Skeletal muscle tissue (tissue), 4 donors: ENCODE data around the gene KIZ. TPM values are rescaled to one million over a fixed set of nuclear protein-coding genes. Genes with fewer than 3 reads are reported as not detected.
A peak's percentile ranks its signal among the peaks of the same experiment; 100 is the strongest.

Source experiments
- H3K27ac ChIP-seq: one replicate; pipeline ENCODE4 v1.7.0; 2013; ENCODE audit warnings: mild to moderate bottlenecking, low read depth, low read length, inconsistent platforms
- H3K27me3 ChIP-seq, 3 donors: one replicate each; pipeline ENCODE4 v1.7.0; 2013; ENCODE audit warnings: low read length in 3 of 3; ENCODE audit not compliant: control insufficient read depth in 3 of 3, insufficient read depth in 3 of 3
- H3K36me3 ChIP-seq, 3 donors: one replicate each; pipeline ENCODE4 v1.7.0; 2013; ENCODE audit warnings: low read length in 3 of 3; ENCODE audit not compliant: control insufficient read depth in 3 of 3, insufficient read depth in 3 of 3
- H3K4me1 ChIP-seq, 3 donors: one replicate each; pipeline ENCODE4 v1.7.0; 2013; ENCODE audit warnings: low read length in 3 of 3, mild to moderate bottlenecking in 3 of 3; ENCODE audit not compliant: control insufficient read depth in 3 of 3, insufficient read depth in 3 of 3
- H3K4me3 ChIP-seq, 3 donors: one replicate each; pipeline ENCODE4 v1.7.0; 2013; ENCODE audit warnings: low read length in 3 of 3
- H3K9ac ChIP-seq, 3 donors: one replicate each; pipeline ENCODE4 v1.7.0; 2013; ENCODE audit warnings: low read length in 3 of 3, mild to moderate bottlenecking in 3 of 3, moderate library complexity in 2 of 3, low read depth in 1 of 3
- H3K9me3 ChIP-seq, 3 donors: one replicate each; pipeline ENCODE4 v1.7.0; 2013; ENCODE audit warnings: low read length in 3 of 3; ENCODE audit not compliant: control insufficient read depth in 3 of 3
- total RNA-seq: library from RNA; depleted of rRNA; stranded (reverse); fragments of >200 nt; gene quantifications from one replicate; pipeline ENCODE4 v1.2.3, GENCODE V29; 2014
- donor health status: Osteomylitis.

KIZ gene
- total RNA-seq, 1 donor from 2014 or later = 8.9 TPM

DNA sequence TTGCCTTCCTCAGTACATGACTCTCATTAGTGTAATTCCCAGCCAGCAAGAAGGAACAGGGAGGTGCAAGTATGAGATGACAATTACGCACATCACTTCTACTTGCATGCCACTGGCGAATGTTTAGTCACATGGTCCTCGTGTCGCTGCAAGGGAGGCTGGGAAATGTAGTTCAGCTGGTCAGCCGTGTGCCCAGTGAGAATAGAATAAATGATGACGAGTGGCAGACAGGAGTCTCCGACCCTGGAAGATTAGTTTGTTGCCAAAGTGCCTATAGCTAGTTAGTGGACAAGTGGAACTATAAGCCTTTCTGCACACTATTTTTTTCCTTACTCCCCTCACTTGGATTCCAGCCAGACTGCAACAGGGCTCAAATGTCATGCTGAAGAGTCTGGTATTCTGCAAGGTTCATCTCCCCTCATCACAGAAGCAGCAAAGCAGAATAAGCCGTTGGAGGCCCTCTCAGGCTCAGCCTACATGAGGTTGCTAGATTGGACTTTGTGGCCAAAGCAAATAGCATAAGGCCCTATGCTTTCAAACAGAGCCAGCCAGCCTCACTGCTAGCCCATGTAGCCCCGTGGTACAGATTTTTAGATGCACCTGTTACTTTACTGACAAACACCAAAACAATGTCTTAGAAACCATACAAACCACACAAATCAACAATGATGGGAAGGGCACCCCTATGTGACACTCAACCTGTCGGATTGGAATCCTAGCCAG is 29.4 kb upstream of the KIZ start:
- H3K9ac ChIP-seq = no peak overlapping the region
- peaks cover 14 to 19% (median 14%) of the 10 kb centered on the region in 3 donors for H3K4me1 ChIP-seq
- no peak overlapping the region for H3K27ac ChIP-seq
- no peak overlapping the region for H3K4me3 ChIP-seq
- H3K9me3 ChIP-seq = no peaks in the 10 kb centered on the region
- H3K36me3 ChIP-seq = no peaks in the 10 kb centered on the region
- H3K27me3 ChIP-seq = peaks cover 57 to 63% (median 58%) of the 10 kb centered on the region in 3 donors

DNA sequence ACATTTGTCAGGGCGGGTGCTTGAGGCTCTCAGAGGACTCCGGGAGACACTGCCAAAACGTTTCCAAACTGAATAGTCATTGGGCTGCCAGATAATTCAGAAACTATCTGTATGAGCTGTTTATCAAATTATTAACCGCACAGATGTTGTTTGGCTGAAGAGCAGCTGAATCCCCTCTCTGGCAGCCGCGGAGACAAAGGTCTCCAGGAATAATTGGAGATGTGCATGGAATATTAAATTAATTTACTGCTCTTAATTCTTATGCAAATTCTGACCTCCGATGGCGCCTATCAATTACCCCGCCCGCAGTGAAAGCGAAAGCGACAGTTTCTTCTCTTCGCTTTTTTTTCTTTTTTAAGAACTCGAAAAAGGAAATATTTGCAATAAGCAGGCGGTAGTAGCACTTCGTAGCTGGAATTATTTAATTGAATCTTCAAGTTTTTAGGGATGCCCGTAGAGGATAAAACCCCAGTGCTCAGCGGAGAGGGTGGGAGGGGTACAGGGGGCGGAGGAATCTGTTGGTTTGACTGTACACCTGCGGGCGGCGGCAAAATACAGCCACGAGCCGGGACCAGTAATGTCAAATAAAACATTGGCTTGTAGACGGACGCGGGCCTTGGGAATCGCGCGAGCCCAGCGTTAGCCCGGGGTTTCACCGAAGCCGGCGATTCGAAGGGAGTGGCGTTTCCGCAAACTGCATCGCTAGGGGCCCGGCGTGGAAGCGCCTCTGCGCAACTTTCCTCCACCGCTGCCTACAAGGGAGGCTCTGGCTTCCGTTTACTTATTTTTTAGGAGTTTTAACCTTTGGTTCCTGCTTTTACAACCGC is 25.9 kb upstream of the KIZ start:
- Histone ChIP-seq H3K4me3 (peak overlapping the region; percentile 29 to 59 (median 58)), H3K9me3 (no peaks in the 10 kb centered on the region), H3K36me3 (no peaks in the 10 kb centered on the region), H3K4me1 (peaks cover 18 to 32% (median 32%) of the 10 kb centered on the region in 3 donors), H3K27ac (peak overlapping the region; percentile 7), H3K27me3 (peaks cover 76 to 79% (median 77%) of the 10 kb centered on the region in 3 donors), H3K9ac (peak overlapping the region in 2 of 3 donors; percentile 57 to 63)

DNA sequence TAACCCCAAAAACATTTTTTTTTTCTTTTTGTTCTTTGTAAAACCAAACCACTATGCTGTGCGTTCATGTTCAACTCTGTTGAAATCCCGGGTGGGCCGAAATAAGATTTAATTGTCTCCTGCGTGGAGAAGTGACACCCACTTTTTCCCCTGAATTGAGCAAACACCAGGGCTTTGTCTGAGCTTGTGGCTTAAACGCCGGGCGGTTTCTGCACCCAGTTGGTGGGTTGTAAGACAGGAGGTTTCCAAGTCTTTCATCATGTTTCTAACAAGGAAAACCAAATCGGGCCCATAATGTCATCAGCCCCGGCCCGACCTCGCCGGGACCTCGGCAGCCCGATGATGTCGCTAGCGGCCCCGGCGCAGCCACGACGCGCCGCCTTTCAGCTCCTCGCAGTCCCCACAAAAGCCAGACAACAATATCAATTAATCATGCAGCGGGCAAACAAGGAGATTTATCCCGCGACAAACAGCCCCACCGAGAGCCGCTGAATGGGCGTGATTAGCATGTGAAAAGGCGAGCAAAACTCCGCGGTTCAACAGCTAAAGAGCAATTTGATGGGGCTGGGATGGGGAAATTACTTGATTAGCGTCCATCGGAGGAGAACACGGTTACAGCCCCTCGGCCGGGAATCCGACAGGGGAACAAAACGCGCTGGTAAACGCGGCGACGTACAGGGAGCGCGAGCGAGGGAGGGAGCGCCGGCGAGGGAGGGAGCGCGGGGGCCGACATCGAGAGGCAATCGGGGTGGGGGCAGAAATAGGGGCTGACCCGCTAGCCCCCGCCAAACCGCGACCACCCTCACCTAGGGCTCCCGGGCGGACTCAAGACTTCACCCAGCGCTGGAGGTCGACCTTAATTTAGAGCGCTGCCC is 25.1 kb upstream of the KIZ start:
- H3K4me3 ChIP-seq = peak overlapping the region; percentile 29 to 67 (median 59)
- H3K9ac ChIP-seq = peak overlapping the region in 2 of 3 donors; percentile 57 to 63
- H3K27ac ChIP-seq = peak overlapping the region; percentile 7
- no peaks in the 10 kb centered on the region for H3K36me3 ChIP-seq
- H3K4me1 ChIP-seq = peaks cover 18 to 33% (median 32%) of the 10 kb centered on the region in 3 donors
- no peaks in the 10 kb centered on the region for H3K9me3 ChIP-seq
- H3K27me3 ChIP-seq = peaks cover 83 to 86% (median 85%) of the 10 kb centered on the region in 3 donors

DNA sequence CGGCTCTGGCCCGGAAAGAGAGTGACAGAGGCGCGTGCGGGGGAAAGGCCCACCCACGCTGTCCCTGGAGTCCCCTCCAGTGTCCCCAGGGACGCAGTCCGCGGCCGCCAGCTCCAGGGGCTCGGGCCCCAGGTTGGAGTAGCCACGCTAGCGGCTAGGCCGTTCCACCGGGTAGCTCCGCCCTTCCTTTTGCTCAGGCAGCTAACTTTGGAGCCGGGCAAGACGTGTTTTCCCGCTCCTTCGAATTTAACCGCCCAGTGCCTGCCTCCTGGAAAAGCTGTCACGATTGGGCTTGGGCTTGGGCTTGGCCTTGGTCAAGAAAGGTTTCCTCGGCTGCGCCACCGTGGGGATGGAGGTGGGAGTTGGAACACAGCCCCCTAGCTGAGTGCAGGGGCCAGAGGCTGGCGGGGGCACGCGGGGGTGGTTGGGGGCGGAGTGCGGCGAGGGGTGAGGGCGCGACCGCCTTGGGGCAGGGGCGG is 24.4 kb upstream of the KIZ start:
- H3K27ac ChIP-seq = no peak overlapping the region
- H3K4me3 ChIP-seq = peak overlapping the region; percentile 23 to 67 (median 29)
- H3K36me3 ChIP-seq = no peaks in the 10 kb centered on the region
- no peaks in the 10 kb centered on the region for H3K9me3 ChIP-seq
- peaks cover 83 to 92% (median 89%) of the 10 kb centered on the region in 3 donors for H3K27me3 ChIP-seq
- H3K9ac ChIP-seq = peak overlapping the region in 2 of 3 donors; percentile 7 to 57
- H3K4me1 ChIP-seq = peaks cover 18 to 35% (median 32%) of the 10 kb centered on the region in 3 donors

DNA sequence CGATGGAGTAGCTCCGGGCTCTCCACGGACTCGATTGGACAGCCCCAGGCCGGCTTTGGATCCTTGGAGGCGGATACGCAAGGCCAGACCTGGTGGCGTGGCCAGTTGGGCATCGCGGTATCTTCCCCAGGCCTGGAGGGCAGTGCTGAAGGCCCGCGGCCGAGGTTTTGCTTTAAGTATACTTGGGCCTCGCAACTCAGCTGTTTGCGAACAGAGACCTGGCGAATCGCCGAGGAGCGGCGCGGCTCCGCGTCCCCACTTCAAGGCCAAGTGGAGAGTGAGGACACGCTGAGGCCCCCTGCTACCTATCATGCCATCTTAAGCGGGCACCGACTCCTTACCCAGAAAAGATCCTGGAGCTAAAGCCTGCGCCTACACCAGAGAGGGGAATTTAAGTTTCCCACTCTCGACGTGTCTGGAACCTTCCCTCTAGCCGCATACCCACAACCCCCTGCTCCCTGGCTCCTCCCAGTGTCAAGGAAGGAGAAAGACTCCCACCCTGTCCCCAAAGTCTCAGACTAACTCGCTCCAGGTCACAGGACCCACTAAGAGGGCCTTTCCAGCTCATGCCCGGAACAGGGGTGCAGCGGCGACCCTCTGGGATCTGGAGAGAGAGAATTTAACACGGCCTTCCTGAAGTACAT is 23.8 kb upstream of the KIZ start:
- no peaks in the 10 kb centered on the region for H3K36me3 ChIP-seq
- peaks cover 18 to 35% (median 32%) of the 10 kb centered on the region in 3 donors for H3K4me1 ChIP-seq
- no peaks in the 10 kb centered on the region for H3K9me3 ChIP-seq
- H3K4me3 ChIP-seq = peak overlapping the region; percentile 58 to 63 (median 62)
- peaks cover 82 to 90% (median 87%) of the 10 kb centered on the region in 3 donors for H3K27me3 ChIP-seq
- no peak overlapping the region for H3K27ac ChIP-seq
- H3K9ac ChIP-seq = peak overlapping the region; percentile 38 to 62 (median 43)

DNA sequence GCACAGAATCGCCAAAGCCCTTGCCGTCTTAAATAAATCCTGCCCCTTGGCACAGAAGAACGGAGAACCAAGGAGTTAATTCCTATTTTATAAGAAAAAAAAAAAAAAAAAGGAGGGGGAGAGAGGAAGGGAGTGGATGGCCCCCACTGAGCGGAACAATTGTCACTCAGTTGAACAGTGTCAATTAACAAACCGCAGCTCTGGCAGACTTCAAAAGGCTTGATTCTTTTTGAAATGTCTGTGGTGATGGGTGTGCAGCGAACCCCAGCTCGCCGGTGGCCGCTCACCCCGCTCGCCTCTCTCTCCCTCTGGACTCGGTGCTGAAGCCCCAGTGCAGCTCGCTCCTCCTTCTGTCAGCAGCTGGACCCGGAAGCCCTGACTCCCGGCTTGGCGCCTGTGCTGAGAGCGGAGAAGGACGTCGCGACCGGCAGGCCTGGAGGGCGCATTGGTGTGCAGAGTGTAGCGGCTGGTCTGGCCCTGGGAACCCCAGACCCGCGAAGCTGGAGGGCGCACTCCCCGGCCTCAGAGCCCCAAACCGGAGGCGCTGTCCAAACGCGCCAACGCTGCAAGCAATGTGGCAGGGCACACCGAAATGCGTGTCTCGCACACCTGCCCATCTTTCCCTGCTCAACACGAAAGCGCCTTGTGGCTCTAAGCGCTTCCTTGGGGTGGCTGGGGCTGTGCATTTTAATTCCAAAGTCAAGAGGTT is 23.1 kb upstream of the KIZ start:
- no peaks in the 10 kb centered on the region for H3K36me3 ChIP-seq
- no peaks in the 10 kb centered on the region for H3K9me3 ChIP-seq
- H3K4me3 ChIP-seq = peak overlapping the region; percentile 60 to 63 (median 62)
- no peak overlapping the region for H3K27ac ChIP-seq
- H3K27me3 ChIP-seq = peaks cover 84 to 90% (median 84%) of the 10 kb centered on the region in 3 donors
- H3K9ac ChIP-seq = peak overlapping the region in 2 of 3 donors; percentile 38 to 62
- peaks cover 18 to 35% (median 32%) of the 10 kb centered on the region in 3 donors for H3K4me1 ChIP-seq

DNA sequence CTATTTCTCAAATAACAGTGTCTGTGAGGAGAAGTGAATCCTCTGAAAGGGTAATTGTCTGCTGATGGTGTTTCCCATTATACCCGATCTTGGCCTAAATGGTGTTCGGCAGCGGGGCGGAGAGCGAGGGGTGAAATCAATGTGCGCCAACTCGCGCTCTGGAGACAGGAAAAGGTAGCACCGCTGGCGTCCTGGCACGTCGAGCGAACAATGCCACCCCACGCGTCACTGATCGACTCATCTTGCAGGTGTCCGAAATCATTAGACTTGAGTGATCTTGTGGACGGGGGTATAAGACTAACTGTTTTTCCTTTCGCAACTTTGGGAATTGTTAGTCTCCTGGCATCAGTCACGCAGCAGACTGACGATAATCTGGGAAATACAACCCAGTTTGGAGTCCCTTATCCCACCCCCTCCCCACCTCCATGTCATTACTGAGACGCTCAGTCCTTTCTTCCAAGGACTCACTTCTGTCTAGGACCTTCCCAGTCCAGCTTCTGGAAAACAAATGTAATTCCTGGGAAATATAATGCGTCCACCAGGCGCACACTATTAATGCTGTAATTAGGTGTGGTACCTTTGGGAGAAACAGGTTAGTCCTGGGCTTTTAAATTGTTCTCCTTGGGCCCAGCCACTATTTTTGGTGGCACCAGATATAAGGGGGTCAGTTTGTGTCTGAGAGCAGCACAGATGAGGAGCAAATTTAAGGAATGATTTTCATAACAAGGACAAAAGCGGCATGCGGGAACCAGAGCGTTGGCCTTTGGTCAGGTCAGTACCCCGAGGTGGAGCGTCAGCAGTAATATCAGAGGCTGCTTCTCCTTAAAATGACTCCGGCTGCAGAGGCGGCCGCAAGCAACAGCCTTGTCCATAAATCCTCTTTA is 22.1 kb upstream of the KIZ start:
- H3K9ac ChIP-seq = no peak overlapping the region
- no peak overlapping the region for H3K4me3 ChIP-seq
- no peaks in the 10 kb centered on the region for H3K9me3 ChIP-seq
- no peak overlapping the region for H3K27ac ChIP-seq
- H3K4me1 ChIP-seq = peaks cover 18 to 35% (median 32%) of the 10 kb centered on the region in 3 donors
- H3K27me3 ChIP-seq = peaks cover 77 to 89% (median 82%) of the 10 kb centered on the region in 3 donors
- H3K36me3 ChIP-seq = no peaks in the 10 kb centered on the region

DNA sequence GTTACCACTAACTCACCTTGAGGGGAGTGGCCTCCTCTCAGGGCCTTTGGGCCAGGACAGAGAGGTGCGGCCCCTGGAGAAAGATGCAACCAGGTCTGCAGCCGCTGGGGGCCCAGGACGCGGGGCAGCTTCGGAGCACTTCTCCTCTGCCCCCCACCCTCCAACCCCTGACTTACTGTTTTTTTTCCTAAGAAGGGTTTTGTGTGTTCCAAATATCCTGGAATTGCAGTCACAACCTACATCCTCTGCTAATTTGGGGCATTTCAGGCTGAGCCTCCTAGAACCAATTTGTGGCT is 21.5 kb upstream of the KIZ start:
- no peaks in the 10 kb centered on the region for H3K9me3 ChIP-seq
- H3K27ac ChIP-seq = no peak overlapping the region
- H3K4me3 ChIP-seq = no peak overlapping the region
- H3K27me3 ChIP-seq = peaks cover 74 to 87% (median 81%) of the 10 kb centered on the region in 3 donors
- no peaks in the 10 kb centered on the region for H3K36me3 ChIP-seq
- peaks cover 18 to 33% (median 32%) of the 10 kb centered on the region in 3 donors for H3K4me1 ChIP-seq
- no peak overlapping the region for H3K9ac ChIP-seq
